ENCODE results near the gene FAM187B. TPM values are rescaled to one million over a fixed set of nuclear protein-coding genes. Genes with fewer than 3 reads are reported as not detected.

Gene FAM187B
- total RNA-seq, 1 donor from 2014 or later: not detected

DNA sequence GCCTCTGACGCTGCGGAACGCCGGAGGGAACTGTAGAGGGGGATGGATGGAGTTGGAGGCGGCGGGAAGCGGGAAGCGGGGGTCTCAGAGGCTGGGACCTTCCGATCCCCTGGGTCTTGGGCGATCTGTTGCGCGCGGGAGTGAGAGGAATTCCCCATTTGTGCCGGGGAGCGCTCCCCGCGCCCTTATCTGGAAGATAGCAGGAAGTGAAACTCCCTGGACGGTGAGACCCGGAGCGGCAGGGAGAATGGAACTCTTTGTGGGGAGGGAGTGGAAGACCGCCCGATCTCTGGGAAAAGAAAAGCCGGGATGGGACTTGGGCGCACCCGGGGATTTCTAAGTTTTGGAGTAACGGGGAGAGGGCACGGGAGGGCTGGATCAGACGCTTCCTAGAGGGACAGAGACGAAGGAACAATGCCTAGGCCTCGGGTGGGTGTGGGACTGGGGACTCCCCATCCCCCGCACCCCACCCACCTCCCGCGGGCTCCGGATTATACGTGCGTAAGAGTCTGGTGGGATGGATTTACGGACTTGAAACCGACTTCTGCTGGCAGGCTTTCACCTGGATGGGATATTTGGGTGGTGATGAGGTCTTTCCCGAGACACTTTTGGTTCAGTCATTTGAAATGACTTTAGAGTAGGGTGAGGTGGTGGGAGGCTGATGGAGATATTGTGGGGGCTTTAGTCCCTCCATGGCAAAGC is 20.8 kb upstream of the FAM187B start:
- no peak for FAIRE-seq

DNA sequence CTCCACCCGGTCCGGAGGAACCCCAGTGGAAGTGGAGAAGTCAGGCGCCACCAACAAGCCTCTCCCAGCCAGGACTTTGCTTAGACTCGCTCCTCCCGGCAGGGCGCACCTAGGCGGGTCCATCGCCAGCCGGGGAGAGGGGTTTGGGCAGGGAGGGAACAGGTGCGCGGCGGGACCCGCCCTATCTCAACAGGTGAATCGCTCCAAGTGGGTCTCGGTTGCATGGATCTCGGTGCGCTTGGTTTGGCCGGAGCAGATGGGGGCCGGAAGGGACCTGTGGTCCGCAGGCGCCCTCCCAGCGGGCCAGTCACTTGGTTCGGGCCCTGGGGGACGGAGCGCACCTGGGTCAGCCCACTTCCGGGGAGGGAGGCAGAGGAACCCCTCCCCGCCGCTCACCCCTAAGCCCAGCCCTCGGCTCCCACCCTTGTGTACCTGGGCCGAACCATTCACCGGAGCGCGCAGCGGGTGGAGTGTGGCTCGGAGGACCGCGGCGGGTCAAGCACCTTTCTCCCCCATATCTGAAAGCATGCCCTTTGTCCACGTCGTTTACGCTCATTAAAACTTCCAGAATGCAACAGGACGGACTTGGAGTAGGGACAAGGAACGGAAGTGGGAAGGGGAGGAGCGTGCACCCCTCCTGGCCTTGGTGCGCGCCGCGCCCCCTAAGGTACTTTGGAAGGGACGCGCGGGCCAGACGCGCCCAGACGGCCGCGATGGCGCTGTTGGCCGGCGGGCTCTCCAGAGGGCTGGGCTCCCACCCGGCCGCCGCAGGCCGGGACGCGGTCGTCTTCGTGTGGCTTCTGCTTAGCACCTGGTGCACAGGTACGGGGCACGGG is 20.0 kb upstream of the FAM187B start, which contains the start of gene LSR:
TSS of gene LSR (plus strand) at position 693 of the 836 bp plus-strand sequence. CDS start at position 714, 21 bp downstream.
- Histone ChIP-seq H3K27me3 (ENCODE audit: control insufficient read depth, insufficient read depth, low read length) (no peaks in the 10 kb centered on the region), H3K4me3 (ENCODE audit: low read depth, low read length) (peak within 1 kb of the TSS; percentile 98), H3K36me3 (ENCODE audit: control insufficient read depth, insufficient read depth, low read length) (peaks cover 14% of the 10 kb centered on the region)
- TF ChIP-seq, protein P1, sequence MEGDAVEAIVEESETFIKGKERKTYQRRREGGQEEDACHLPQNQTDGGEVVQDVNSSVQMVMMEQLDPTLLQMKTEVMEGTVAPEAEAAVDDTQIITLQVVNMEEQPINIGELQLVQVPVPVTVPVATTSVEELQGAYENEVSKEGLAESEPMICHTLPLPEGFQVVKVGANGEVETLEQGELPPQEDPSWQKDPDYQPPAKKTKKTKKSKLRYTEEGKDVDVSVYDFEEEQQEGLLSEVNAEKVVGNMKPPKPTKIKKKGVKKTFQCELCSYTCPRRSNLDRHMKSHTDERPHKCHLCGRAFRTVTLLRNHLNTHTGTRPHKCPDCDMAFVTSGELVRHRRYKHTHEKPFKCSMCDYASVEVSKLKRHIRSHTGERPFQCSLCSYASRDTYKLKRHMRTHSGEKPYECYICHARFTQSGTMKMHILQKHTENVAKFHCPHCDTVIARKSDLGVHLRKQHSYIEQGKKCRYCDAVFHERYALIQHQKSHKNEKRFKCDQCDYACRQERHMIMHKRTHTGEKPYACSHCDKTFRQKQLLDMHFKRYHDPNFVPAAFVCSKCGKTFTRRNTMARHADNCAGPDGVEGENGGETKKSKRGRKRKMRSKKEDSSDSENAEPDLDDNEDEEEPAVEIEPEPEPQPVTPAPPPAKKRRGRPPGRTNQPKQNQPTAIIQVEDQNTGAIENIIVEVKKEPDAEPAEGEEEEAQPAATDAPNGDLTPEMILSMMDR (IDR thresholded peaks at IDR 0.05; ENCODE audit: insufficient read depth, low read length, severe bottlenecking): no peak
- FAIRE-seq (no peak), DNase-seq (ENCODE audit: low read depth) (peak; percentile 77)

More for the DNA sequence above, 20.8 kb upstream of the FAM187B start:
- H3K36me3 ChIP-seq (ENCODE audit: control insufficient read depth, insufficient read depth, low read length): peaks cover 19% of the 10 kb centered on the region
- no peak for DNase-seq (ENCODE audit: low read depth)
- no peaks in the 10 kb centered on the region for H3K27me3 ChIP-seq (ENCODE audit: control insufficient read depth, insufficient read depth, low read length)
- peak overlapping the region; percentile 98 for H3K4me3 ChIP-seq (ENCODE audit: low read depth, low read length)
- TF ChIP-seq, protein P1 (IDR thresholded peaks at IDR 0.05; ENCODE audit: insufficient read depth, low read length, severe bottlenecking): no peak

DNA sequence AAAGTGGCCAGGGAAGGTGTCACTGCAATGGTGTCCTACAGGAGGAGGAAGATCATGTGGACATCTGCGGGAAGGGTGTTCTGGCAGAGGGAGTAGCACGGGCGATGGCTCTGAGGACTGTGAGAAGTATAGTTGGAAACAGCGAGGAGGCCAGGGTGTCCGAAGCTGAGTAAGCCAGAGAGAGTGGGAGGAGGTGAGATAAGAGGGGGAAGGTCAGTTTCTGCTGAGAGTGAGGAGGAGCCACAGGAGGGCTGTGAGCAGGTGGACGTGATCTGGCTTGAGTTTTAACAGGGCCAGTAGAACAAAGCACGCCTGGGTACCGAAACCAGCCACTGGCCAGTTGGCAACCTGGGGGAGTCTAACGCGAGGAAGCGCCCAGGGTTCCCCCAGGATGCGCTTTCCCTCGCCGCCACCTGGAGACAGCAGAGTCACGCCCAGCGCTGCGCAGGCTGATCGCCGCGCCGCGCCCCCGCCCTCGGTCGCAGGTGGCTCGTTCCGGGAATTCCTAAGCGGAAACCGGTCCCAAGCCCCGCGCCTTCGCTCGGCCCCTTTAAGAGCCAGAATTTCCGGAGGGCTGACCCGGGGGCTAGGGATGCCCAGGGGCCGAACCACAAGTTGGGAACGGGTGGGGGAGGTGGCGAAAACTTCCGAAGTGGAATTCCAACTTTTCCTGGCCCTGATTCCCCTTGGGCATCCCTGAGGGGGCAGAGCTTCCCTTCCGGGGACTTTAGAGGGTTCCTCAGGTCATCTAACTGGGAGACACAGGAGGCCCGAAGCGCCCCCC is 19.2 kb upstream of the FAM187B start:
- Histone ChIP-seq H3K27me3 (ENCODE audit: control insufficient read depth, insufficient read depth, low read length) (no peaks in the 10 kb centered on the region), H3K36me3 (ENCODE audit: control insufficient read depth, insufficient read depth, low read length) (peaks cover 10% of the 10 kb centered on the region), H3K4me3 (ENCODE audit: low read depth, low read length) (peak overlapping the region; percentile 98)
- DNase-seq (ENCODE audit: low read depth) (peak; percentile 75), FAIRE-seq (peak; percentile 23)
- TF ChIP-seq, protein P1 (IDR thresholded peaks at IDR 0.05; ENCODE audit: insufficient read depth, low read length, severe bottlenecking): peak; percentile 83

DNA sequence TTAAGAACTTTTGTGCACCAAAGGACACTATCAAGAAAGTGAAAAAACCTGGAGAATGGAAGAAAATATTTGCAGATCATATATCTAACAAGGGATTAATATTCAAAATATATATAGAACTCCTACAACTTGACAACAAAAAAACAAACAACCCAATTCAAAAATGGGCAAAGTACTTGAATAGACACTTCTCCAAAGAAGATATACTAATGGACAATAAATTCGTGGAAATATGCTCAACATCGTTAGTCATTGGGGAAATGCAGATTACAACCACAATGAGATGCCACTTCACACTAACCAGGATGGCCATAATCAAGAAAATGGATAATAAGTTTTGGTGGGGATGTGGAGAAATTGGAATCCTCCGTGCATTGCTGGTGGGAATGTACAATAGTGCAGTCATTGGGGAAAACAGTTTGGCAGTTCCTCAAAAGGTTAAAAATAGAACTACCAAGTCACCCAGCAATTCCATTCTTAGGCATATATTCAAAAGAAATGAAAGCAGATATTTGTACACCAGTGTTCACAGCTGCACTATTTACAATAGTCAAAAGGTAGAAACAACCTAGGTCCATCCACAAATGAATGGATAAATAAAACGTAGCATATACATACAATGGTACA is 18.0 kb upstream of the FAM187B start:
- H3K36me3 ChIP-seq (ENCODE audit: control insufficient read depth, insufficient read depth, low read length): peaks cover 9% of the 10 kb centered on the region
- DNase-seq (ENCODE audit: low read depth) (no peak), FAIRE-seq (no peak)
- no peak overlapping the region for H3K4me3 ChIP-seq (ENCODE audit: low read depth, low read length)
- TF ChIP-seq, protein P1 (IDR thresholded peaks at IDR 0.05; ENCODE audit: insufficient read depth, low read length, severe bottlenecking): no peak
- no peaks in the 10 kb centered on the region for H3K27me3 ChIP-seq (ENCODE audit: control insufficient read depth, insufficient read depth, low read length)

DNA sequence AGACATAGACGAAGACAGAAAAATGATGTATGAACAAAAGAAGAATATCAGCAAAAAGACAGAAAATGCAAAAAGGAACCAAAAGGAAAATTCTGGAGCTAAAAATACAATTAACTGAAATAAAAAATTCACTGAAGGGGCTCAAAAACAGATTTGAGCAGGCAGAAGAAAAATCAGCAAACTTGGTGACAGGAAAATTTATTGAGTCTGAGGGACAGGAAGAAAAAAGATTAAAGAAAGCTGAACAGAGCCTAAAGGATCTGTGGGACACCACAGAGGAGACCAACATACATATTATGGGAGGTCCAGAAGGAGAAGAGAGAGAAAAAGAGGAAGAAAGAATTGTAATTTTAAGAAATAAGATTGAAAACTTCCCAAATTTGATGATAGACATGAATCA is 12.9 kb upstream of the FAM187B start:
- DNase-seq (ENCODE audit: low read depth): no peak
- TF ChIP-seq, protein P1 (IDR thresholded peaks at IDR 0.05; ENCODE audit: insufficient read depth, low read length, severe bottlenecking): no peak
- no peak for FAIRE-seq

More for the DNA sequence above, 12.9 kb upstream of the FAM187B start:
- H3K27me3 ChIP-seq (ENCODE audit: control insufficient read depth, insufficient read depth, low read length): no peaks in the 10 kb centered on the region
- no peaks in the 10 kb centered on the region for H3K36me3 ChIP-seq (ENCODE audit: control insufficient read depth, insufficient read depth, low read length)
- H3K4me3 ChIP-seq (ENCODE audit: low read depth, low read length): no peak overlapping the region

Measured in bronchial epithelial cell (primary cell).